HG02610 (cell line): ENCODE measurements around the gene ZC3H18.
"Not testable (repeated sequence)": the region's sequence is repeated elsewhere in the genome, so short reads cannot be mapped to it uniquely, and the experiment has no call there.

Experiments used
- ATAC-seq: cut with Tn5 transposase; IDR thresholded peaks from one replicate; pipeline ENCODE4 v1.9.1; 2021; ENCODE audit warnings: mild to moderate bottlenecking, moderate library complexity; ENCODE audit not compliant: unreplicated experiment

ZC3H18 gene

DNA sequence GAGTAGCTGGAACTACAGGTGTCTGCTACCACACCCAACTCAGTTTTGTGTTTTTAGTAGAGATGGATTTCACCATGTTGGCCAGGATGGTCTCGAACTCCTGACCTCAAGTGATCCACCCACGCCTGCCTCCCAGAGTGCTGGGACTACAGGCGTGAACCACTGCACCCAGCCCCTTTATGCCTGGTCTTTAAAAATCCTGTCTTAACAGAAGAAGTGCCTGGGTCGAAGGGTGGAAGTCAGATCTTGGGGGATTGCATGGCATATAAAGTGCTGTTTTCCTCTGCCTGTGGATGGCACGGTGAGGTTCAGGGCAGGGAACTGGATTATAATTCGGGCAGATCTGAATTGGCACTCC is 30.3 kb downstream of the ZC3H18 start:
- no peak for ATAC-seq

DNA sequence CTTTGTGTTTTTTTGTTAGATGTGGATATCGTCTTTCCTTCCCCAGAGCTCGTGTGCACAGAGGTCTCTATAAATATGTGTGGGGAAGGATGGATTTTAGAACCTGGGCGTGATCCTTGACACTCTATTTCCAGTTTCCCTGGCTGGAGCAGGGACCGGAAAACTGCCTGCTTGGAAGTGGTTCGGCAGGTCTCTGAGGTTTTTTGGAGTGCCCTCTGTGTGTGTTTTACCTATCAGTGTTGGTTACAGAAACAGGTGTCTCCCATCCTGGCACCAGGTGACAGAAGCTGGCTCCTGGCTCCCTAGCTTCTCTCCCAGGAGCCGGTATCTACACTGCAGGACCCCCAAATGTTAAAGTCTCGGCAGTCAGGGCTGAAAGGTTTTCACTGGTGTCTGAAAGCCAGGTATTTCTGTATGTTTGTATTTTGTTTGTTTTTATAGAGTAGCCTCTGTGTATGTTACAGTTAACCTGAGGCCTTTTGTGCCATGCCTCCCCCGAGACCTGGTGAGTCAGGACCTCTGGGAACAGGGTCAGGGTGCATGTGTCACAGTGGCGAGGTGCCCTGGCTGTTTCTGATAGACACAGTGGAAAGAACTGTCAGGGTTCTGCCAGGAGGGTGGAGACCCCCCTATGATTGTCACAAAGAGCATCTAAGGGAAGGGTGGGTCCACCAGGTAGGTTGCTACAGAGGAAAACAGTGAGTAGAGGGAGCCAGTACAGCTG is 31.3 kb downstream of the ZC3H18 start:
- ATAC-seq: no peak

DNA sequence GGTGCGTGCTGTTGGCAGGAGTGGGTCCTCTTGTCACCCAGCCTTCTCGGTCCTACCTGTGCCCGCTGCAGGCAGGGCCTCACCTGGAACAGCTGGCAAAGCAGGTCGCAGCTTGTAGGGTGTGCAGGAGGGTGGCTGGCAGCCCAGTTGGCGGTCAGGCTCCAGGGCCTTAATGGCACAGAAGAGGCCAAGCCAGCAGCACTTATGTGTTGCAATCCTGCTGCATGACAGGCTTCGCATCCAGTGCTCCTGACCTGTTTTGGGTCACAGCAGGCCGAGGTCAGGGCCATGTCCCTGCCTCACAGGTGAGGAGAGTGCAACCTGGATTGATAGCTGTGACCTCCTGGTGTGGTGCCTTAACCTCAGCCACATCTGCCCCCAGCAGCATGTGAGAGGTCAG is 31.9 kb downstream of the ZC3H18 start:
- ATAC-seq: no peak

DNA sequence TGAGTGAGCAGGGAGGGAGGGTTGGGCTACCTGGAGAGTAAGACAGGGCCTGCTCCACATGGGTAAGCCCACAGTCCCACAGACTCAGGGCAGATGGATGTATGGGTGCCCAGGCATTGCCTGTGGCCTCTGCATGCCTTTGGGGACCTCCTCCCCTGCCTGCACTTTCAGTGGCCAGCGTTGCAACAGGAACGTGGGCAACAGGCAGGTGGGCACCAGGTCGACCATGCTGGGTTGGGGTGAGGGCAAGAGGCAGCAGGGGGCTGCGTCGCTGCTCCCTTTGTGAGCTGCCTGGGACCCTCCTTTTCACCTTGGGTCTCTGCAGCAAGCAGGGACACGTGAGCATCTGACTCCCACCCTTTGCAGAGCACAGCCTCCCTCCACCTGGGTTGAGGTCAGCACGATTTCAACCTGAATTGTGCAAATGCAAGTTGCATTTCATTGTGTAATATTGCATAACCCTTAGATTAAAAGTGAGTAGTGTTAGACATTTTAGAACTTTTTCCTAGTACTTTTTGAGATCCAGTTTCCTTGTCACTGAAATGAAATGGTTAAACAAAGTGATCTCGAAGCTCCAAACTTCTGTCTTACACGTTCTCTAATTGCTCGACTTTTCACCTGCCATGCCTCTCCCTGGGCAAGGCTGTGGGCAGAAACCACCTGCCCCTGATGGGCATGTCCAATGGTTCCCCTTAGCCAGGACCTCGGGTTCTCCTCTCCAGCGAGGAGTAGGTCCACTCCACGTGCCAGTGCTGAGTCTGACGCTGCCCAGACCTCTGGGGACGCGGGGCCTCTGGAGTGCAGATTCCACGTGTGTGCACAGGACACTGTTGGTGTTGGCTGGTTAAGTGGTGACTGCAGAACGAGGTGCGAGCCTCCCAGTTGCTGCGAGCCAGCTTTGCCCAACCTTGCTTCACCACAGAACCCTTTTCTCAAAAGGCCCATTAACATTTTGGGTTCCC is 35.3 kb downstream of the ZC3H18 start:
- no peak for ATAC-seq

DNA sequence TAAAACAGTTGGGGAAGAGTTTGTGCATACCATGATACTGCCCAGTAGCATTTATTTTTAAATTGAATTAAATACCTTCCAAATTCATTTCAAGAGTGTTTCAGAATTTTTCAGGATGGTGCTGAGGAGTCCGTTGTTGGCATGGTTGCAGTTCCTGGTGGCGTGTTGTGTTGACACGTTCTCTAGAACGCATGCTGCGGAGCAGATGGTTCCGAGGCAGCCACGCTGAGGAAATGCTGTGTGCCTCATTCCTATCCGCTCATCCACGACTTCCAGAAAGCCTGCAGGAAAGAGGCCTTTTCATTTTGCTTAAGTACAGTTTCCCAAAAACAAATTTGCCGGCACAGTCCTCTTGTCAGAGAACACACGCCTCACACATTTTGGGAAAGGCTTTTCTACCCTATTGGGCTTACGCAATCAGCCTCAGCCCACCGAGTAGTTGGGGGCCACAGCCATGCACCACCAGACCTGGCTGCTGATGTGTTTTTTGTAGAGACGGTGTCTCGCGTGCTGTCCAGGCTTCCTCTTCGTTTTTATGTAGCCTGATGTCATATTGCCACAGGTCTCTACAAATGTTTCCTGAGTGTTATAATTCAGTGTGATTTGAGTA is 36.0 kb downstream of the ZC3H18 start:
- no peak for ATAC-seq

DNA sequence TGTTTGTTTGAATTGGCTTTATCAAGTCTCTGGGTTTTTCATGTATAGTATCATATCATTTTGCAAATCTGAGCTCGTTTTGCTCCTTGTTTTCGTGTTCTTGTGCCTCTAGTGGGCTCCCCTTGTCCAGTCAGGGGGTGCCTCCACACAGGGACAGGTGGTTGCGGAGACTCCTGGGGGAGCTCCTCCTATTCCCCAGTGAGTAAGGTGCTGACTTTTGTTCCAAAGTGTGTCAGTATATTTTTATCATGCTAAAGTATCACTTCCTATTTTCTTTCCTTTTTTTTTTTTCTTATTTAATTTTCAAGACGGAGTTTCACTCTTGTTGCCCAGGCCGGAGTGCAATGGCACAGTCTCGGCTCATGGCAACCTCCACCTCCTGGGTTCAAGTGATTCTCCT is 37.9 kb downstream of the ZC3H18 start:
- no peak for ATAC-seq

DNA sequence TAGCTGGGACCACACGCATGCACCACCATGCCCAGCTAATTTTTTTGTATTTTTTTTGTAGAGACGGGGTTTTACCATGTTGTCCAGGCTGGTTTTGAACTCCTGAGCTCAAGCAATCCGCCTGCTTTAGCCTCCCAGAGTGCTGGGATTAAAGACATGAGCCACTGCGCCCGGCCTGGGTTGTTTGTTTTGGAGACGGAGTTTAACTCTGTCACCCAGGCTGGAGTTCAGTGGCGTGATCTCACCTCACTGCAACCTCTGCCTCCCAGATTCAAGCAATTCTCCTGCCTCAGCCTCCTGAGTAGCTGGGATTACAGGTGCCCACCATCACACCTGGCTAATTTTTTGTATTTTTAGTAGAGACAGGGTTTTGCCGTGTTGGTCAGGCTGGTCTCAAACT is 39.2 kb downstream of the ZC3H18 start:
- not testable (repeated sequence) for ATAC-seq

DNA sequence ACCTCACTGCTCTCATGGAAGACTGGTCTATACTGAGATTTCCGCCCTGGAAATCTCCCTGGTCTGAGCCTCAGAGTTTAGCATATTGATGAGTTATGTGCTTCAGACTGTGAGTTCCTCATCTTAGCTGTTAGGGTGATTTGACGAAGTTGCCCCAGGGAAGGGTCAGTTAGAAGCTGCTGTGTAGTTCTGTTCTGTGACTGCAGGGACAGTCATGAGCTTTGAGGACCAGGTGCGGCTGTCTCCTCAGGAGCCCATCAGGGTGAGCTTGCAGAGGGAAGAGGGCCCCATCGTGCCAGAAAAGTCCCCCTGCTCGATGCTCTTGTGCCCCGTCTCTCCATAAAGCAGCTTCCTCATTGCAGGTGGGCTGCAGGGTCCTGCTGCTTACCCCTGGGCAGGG is 39.9 kb downstream of the ZC3H18 start:
- ATAC-seq: no peak

DNA sequence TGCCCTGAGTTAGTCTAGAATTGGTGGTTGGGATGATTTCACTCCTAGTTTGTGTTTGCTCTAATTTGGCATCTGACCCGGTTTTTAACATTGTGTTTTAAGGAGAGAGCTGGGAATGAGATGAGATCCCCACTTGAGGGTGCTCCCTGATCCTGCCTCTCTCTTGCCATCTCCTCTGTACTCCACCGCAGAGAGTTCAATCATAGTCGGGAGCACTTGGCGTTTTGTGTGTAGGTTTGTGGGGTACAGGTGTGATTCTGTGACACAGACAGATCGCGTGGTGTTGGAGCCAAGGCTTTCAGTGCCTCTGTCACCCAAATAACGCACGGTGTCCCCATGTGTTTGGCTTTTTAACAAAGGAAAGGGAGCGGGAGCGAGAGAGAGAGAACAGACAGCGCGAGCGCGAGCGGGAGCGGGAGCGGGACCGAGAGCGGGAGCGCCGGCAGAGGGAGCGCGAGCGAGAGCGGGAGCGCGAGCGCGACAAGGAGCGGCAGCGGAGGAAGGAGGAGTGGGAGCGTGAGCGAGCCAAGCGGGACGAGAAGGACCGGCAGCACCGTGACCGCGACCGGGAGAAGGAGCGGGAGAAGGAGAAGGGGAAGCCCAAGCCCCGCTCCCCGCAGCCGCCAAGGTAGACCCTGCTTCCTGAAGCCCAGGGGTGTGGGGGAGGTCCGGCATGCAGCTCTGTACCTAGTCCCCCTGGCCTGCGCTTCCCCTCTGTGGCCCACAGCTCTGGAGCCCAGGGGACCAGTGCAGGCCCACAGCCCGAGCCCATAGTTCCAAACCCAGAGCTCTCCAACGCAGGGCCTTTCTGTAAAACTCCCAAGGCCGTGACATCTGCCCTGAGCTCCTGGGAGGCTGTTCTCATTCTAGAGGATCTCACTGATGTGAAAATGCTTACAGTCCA is 41.0 kb downstream of the ZC3H18 start:
- ATAC-seq: no peak

DNA sequence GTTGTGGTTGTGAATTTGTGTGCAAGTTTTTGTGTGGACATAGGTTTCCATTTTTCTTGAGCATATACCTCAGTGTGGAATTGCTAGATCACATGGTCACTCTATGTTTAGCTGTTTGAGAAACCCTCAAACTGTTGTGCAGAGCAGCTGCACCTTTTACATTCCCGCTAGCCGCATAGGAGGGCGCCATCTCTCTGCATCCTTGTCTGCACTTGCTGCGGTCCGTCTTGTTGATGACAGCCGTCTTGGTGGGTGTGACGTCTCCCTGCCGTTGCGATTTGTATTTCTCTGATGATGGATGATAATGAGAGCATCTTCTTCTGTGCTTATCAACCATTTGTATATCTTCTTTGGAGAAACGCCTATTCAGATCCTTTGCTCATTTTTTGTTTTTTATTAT is 43.1 kb downstream of the ZC3H18 start:
- ATAC-seq: no peak

DNA sequence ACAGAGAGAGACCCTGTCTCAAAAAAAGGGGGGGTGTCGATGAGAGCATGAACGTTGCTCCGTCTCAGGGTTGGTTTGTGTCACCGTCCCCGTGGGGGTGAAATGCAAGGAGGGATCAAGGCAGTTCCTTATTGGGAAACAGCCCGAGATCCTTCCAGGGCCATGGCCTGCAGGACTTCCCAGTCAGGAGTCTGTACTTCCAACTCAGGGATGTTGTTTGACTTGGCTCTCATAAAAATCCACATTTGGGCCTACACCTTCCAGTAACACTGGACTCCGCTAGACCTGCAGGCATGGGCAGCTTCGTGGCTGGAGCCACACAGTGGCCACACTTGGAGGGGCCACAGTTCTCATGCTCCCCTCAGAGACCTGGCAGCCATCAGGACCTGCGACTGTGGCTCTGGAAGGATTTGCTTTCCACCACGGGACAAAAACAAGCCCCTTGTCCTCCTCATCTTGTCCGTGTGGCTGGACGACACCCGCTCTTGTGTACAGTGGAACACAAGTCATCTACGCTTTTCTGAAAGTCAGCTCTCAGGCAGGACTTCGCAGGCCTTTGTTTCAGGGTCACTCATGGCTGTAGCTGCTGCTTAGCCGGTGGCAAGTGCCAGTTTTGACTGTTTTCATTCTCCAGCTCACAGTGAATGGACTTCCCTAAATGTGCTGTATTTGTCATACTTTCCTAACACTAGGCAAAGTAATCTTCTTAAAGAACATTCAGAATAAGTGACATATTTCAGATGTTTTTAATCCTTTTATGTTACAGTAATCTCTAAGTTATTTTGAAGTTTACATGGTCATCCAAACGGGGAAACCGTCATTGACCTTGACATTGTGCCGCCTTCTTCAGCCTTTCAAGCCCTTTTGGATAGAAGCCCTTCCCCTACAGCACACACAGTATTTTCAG is 44.0 kb downstream of the ZC3H18 start:
- no peak for ATAC-seq

DNA sequence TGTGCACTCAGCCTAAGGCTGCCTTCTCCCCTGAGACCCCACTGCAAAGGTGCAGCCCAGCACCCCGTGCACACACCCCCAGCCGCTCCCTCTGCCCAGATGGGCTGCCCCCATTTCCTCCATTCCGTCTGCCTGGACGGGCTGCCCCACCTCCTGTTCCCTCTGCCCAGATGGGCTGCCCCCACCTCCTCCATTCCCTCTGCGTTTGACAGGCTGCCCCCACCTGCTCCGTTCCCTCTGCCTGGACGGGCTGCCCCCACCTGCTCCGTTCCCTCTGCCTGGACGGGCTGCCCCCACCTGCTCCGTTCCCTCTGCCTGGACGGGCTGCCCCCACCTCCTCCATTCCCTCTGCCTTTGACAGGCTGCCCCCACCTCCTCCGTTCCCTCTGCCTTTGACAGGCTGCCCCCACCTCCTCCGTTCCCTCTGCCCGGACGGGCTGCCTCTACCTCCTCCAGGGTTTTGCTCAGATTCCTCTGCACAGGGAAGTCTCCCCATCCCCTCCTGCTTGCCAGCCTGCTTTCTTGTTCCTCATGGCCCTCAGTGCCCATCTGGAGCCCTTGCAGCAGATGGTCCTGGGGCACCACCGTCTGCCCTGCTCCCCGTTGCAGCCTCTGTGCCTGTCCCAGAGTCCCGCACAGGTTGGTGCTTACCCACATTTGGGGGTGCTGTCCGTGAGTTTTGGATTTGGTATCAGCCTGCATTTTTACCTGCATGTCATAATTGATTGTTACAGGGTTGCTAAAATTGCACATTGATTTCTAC is 44.8 kb downstream of the ZC3H18 start:
- no peak for ATAC-seq

DNA sequence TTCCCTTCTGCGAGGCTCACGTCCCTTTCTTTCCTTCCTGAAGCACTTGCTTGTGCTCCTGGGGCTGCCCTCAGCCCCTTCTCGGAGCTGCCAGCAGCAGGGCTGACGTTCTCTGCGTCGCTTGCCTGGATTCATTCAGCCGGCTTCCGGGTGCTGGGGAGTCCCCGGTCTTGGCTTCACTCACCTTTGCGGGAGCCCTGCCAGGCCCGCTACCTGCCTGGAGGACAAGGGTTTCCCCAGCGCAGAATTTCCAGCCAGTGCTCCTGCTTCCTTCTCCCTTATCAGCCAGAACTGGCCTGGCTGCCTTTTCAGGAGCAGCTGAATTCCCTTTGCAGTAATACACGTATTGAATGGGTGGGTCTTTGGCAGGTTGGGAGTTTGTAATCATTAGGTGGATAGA is 46.1 kb downstream of the ZC3H18 start:
- ATAC-seq: no peak

DNA sequence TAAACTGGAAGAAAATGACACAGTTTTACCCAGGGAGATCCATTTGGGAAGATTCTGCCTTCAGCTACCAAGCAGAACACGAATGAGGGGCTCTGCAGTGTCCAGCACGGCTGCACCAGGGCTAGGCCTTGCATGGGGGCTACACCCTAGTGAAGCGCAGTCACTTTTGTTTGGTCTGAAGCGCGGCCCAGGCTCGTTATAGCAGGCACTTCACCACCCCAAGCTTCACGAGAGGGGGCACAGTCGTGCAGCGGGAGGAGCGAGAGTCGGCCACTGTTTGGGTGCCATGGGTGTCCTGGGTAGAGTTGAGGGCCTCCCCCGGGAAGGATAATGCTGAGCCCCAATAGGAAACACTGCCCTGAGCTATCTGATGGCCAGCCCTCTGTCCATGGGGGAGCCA is 46.5 kb downstream of the ZC3H18 start:
- ATAC-seq: no peak

DNA sequence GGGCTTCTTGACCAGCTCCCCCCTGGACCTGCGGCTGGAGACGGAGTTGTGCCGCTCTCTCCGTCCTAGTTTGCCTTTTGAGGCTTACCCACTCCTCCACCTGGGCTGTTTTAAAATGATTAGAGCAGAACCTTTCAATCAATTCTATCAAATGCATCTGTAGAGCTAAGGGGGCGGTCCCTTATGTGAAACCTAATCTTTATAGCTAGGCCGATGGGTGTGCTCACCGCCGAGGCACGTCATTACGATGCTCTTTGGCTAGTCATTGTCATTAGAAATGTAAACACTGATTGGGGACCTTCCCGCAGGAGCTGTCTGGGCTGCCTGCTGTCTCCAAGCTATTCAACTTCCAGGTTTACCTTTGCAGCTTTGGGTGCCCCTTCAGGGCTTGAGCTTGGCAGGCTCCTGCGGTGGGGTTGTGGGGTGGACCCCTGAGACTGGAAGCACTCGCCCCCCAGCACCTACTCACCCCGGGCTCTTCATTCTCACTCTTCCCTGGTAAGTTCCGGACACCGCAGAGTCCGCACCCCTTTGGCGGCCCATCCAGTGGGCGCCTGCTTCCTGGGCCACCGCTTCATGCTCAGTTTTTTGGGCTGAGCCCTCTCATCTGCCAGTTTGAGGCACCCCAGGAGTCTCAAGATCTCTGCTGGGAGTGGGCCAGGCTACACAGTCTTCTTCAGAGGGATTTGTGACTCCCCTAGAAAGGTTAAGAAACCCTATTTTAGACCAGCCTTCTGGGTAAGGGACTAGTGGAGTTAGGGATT is 47.2 kb downstream of the ZC3H18 start:
- ATAC-seq: no peak

DNA sequence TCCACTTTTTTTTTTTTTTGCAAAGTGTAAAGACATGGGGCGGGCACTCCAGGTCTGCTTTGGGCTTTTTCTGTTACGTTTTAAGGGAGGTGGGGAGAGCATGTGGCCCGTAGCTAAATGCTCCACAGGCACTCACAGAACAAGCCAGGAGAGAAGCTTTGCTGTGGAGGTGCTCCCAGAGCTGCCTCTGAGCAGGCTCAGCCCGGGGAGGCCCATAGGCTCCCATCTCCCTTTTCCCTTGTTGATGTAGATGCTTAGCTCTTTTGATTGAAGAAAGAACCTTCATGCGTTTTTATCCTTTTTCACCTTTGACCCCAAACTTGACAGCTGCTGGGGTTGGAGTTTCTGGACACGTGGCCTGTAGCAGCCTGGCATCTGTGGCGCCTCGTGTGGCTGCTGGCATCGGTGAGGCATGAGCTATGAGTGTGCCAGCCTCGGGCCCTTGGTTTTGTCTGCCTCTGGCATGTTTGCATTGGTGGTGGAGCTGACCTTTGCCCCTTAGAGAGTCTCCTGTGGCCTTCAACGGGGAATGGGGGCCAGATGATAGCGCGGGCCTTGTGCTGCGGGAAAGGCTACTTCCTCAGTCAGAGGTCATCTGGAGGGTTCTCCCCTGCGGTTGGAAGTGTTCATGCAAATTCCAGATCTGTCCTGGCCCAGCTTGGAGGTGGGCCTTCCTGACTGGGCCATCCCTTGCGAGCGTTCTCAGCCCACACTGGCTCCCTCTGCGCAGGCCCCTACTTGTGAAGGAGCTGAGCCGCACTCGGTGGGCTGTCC is 48.2 kb downstream of the ZC3H18 start:
- no peak for ATAC-seq

DNA sequence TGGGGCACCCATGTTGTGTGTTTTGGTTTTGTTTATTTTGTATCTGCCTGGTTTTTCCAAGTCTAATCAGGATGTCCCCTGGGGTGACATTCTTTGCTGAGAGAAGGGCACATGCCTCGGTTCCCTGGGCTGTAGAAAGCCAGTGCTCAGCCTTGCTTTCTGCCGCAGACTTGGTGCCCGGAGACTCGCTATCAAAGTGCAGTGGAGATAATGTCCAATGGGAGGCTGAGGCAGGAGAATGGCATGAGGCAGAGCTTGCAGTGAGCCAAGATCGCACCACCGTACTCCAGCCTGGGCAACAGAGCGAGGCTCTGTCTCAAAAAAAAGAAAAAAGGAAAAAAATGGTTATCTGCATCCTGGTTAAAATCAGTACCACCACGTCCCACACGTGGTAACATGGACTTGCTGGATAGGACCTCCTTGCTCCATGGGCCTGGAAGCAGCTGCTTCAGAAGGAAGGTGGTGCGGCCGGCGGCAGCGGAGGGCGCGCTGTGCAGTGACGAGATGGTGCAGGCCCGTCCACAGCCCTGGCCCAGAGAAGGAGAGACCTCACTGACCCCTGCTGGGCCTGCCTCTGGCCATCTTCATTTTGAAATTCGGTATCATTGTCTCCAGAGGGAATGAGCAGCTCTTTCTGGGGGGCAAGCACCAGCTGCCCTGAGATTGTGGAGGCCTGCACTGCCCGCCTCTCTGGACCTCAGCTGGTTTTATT is 48.9 kb downstream of the ZC3H18 start:
- ATAC-seq: no peak
